Fibroblast of the aortic adventitia (primary cell): ENCODE results near the gene FGA. TPM values are rescaled to one million over a fixed set of nuclear protein-coding genes. Genes with fewer than 3 reads are reported as not detected.

Source experiments
- DNase-seq: peaks from one replicate; pipeline ENCODE4 v3.0.0-alpha.2; 2010; ENCODE audit warnings: low read depth
- H3K4me3 ChIP-seq: 2 replicates; pipeline ENCODE4 v1.5.1; 2011; ENCODE audit warnings: low read depth, mild to moderate bottlenecking, control low read depth, low read length, moderate library complexity
- total RNA-seq: library from RNA; depleted of rRNA; stranded (reverse); fragments of >200 nt; gene quantifications from 2 replicates; pipeline ENCODE4 v1.2.3, GENCODE V29; 2012; ENCODE audit warnings: low replicate concordance
- TF ChIP-seq, protein P1 (sequence below): IDR thresholded peaks from 2 replicates; pipeline ENCODE4 v1.5.1; 2011; ENCODE audit warnings: mild to moderate bottlenecking, low read length, control low read depth, inconsistent platforms; ENCODE audit not compliant: insufficient read depth

FGA gene
- total RNA-seq, 1 donor: not detected

DNA sequence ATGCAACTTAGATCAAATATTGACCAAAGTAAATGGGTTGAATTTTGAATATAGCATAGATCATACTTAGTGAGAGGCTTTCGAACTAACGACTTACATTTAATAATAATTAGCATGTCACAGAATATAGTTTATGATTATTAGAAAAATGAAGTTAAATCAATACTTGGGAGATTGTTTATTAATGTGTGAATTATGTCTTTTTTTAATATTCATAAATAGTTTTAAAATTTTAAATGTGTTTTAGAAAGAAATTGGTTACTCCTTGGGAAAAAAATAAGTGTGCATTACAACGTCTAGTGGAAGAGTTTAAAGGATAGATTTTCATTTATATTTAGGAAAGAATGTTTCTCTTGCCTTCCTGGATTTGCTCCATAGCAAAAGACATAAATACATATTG lies 7.3 kb downstream of the FGA start:
- no peak overlapping the region for H3K4me3 ChIP-seq
- TF ChIP-seq, protein P1, sequence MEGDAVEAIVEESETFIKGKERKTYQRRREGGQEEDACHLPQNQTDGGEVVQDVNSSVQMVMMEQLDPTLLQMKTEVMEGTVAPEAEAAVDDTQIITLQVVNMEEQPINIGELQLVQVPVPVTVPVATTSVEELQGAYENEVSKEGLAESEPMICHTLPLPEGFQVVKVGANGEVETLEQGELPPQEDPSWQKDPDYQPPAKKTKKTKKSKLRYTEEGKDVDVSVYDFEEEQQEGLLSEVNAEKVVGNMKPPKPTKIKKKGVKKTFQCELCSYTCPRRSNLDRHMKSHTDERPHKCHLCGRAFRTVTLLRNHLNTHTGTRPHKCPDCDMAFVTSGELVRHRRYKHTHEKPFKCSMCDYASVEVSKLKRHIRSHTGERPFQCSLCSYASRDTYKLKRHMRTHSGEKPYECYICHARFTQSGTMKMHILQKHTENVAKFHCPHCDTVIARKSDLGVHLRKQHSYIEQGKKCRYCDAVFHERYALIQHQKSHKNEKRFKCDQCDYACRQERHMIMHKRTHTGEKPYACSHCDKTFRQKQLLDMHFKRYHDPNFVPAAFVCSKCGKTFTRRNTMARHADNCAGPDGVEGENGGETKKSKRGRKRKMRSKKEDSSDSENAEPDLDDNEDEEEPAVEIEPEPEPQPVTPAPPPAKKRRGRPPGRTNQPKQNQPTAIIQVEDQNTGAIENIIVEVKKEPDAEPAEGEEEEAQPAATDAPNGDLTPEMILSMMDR: no peak
- DNase-seq: no peak

DNA sequence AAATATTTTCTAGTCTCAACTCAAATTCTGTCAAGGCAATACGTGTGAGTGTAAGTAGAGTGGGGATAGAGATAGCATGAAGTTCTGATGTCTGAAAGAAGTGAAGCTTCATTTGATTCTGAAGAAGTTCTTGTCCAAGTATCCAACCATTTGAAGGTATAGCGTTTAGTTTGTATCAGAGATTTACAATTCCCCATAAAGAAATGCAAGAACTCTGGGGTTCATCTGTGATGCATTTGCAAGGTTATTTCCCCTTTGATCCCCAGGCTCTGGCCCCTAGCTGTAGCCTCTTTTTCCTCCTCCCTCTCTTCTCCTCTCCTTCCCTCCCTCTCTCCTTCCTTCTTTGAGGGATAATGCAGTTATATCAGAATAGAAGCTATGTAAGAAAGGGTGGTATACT lies 7.8 kb downstream of the FGA start:
- no peak overlapping the region for H3K4me3 ChIP-seq
- no peak for DNase-seq
- TF ChIP-seq, protein P1: no peak

DNA sequence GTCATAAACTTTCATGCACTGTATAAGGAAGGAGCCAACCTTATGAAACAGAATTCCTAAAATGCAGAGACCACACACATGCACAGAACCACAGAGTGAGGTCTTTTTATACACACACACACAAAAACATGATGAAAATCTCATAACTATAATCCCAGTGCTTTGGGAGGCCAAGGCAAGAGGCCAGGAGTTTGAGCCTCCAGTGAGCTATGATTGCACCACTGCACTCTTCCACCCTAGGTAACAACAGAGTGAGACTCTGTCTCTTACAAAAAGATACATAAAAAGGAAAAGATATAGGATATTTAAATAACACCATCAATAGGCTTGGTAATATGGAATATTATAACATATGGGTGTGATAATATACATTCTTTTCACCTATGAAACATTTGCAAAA lies 10.6 kb downstream of the FGA start:
- H3K4me3 ChIP-seq: no peak overlapping the region
- no peak for DNase-seq
- TF ChIP-seq, protein P1: no peak

DNA sequence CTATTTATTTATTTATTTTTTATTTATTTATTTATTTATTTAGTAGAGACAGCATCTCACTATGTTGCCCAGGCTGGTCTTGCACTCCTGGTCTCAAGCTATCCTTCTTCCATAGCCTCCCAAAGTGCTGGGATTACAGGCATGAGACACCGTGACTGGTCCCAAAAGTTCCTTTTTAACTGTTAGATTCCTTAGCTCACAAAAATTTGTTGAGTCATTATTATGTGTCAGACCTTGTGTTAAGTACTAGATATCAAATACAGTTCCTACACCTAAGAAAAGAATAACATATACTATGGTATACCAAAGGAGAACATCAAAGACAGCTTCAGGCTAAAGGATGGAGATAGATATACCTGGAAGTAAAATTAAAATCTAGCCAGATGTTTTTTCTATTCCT lies 11.6 kb downstream of the FGA start:
- TF ChIP-seq, protein P1: no peak
- no peak overlapping the region for H3K4me3 ChIP-seq
- no peak for DNase-seq

DNA sequence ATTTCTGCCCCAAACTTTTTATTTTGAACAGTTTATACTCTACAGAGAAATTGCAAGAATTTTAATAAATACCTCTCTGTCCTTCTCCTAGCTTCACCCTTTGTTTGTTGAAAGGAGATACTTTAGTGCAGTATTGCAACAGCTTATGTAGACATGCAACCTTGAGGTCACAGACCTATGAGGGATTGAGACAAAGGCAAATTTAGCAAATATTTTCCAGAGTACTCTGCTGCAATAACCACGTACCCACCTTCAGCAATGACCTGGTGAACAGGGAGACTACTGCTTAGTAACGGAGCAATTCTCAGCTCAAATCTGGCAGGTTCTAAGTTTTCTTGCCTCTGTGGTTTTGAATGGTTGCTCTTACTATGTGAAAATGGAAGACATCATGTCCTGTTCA lies 13.2 kb downstream of the FGA start:
- TF ChIP-seq, protein P1: no peak
- H3K4me3 ChIP-seq: no peak overlapping the region
- no peak for DNase-seq

DNA sequence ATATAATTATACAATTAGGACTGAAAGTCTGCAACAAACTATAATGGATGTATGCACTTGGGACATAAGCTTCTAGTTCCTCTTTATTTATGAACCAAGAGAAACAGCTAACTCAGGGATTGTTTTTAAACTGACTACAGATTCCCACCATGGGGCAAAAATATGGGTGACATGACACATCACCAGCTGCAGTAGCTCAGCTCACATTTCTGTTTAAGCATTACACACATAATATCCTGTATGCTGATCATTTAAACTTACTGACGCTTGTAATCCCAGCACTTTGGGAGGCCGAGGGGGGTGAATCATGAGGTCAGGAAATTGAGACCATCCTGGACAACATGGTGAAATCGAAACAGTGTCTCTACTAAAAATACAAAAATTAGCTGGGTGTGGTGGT lies 16.2 kb downstream of the FGA start:
- TF ChIP-seq, protein P1: no peak
- no peak for DNase-seq
- no peak overlapping the region for H3K4me3 ChIP-seq

DNA sequence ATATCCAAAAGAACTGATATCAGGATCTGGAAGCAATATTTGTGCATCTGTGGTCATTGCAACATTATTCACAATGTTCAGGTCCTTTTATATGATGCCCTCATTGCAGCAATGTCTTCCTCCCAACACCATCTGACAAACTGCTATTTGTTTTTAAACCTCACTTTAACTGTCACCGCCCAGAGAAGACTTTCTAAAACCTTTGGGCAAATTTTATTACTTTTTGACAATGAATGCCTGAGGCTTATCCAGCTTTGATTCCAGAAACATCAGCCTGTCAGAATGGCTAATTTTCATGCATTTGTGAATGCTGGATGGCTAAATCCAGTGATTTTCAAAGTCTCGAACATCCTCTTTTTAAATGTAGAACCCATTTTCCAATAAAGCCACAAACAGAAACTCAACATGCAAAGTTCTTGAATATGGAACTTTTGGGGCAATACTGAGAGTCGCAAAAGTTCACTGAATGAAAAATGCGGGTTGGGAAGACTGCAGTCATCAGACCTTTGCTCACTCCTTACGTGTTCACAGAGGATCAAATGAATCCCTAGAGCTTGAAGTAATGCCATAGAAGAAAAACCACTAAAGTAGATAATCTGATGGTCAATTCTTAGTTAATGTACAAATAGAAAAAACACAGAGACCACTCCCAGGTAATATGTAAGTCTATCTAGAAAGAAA lies 17.2 kb downstream of the FGA start:
- TF ChIP-seq, protein P1: no peak
- no peak for DNase-seq
- no peak overlapping the region for H3K4me3 ChIP-seq
